ENCODE measurements around the gene RBM24.

GRCh38 chr6:17336425-17336824, 55.3 kb downstream of the RBM24 start:
- TF ChIP-seq MAX (IDR thresholded peaks at IDR 0.05): no peak
- TF ChIP-seq JUND (IDR thresholded peaks at IDR 0.05): no peak
- no peak for TF ChIP-seq CTCF (IDR thresholded peaks at IDR 0.05; ENCODE audit: low read depth, low read length, missing input control)
- no peak for TF ChIP-seq TAF1 (conservative IDR thresholded peaks at IDR 0.05)
- no peak for TF ChIP-seq YY1 (IDR thresholded peaks at IDR 0.05)
- TF ChIP-seq RAD21 (IDR thresholded peaks at IDR 0.05): no peak
- TF ChIP-seq SP1 (IDR thresholded peaks at IDR 0.05): no peak
